Prostate gland (tissue), 2 donors: ENCODE data around the gene TMEM208.

Source experiments
- POLR2A ChIP-seq: fragments of 450-650 bp; IDR thresholded peaks from one replicate; pipeline ENCODE4 v1.6.1; 2016; ENCODE audit warnings: antibody characterized with exemption, mild to moderate bottlenecking
- POLR2AphosphoS5 ChIP-seq: sonication (generic); formaldehyde crosslinking; IDR thresholded peaks from one replicate; pipeline ENCODE4 v1.6.1; 2017; ENCODE audit warnings: antibody characterized with exemption
- TF ChIP-seq, protein P1 (sequence below), 4 experiments: fragments of 200-600 bp in 2 of 4; fragments of 450-650 bp in 2 of 4; sonication (generic) in 2 of 4; IDR thresholded peaks; 1 replicate in 3 of 4; 2 replicates in 1 of 4; pipeline ENCODE4 v1.5.1; 2016 to 2019; ENCODE audit warnings: antibody characterized with exemption in 4 of 4, mild to moderate bottlenecking in 2 of 4, moderate library complexity in 2 of 4

- TF ChIP-seq, protein P1, sequence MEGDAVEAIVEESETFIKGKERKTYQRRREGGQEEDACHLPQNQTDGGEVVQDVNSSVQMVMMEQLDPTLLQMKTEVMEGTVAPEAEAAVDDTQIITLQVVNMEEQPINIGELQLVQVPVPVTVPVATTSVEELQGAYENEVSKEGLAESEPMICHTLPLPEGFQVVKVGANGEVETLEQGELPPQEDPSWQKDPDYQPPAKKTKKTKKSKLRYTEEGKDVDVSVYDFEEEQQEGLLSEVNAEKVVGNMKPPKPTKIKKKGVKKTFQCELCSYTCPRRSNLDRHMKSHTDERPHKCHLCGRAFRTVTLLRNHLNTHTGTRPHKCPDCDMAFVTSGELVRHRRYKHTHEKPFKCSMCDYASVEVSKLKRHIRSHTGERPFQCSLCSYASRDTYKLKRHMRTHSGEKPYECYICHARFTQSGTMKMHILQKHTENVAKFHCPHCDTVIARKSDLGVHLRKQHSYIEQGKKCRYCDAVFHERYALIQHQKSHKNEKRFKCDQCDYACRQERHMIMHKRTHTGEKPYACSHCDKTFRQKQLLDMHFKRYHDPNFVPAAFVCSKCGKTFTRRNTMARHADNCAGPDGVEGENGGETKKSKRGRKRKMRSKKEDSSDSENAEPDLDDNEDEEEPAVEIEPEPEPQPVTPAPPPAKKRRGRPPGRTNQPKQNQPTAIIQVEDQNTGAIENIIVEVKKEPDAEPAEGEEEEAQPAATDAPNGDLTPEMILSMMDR (IDR thresholded peaks at IDR 0.05): no peak
- TF ChIP-seq POLR2AphosphoS5 (no peak), POLR2A (no peak)
Measured at GRCh38 chr16:67254801-67255552, 28.0 kb downstream of the TMEM208 start.
